SK-MEL-5 (cell line): ENCODE measurements around the gene MCMBP. TPM values are rescaled to one million over a fixed set of nuclear protein-coding genes. Genes with fewer than 3 reads are reported as not detected.
"Not testable (repeated sequence)": the region's sequence is repeated elsewhere in the genome, so short reads cannot be mapped to it uniquely, and the experiment has no call there.

Source experiments
- DNase-seq: peaks from one replicate; pipeline ENCODE4 v3.0.0-alpha.2; 2016; ENCODE audit warnings: low read depth, low spot score
- in situ Hi-C: cut with HindIII; loops from 2 replicates; pipeline ENCODE4 v1.10.0; 2016; ENCODE audit warnings: low sequenced_read_pairs, high pct_unique_total_duplicates, low pct_unique_long_range_greater_than_20kb
- total RNA-seq: library from RNA; depleted of rRNA; stranded (reverse); fragments of >200 nt; shearing (Covaris generic); gene quantifications from 2 replicates; pipeline ENCODE4 v1.2.3, GENCODE V29; 2014

Gene MCMBP
- total RNA-seq, 1 experiment from 2014 or later: 41.1 TPM

DNA sequence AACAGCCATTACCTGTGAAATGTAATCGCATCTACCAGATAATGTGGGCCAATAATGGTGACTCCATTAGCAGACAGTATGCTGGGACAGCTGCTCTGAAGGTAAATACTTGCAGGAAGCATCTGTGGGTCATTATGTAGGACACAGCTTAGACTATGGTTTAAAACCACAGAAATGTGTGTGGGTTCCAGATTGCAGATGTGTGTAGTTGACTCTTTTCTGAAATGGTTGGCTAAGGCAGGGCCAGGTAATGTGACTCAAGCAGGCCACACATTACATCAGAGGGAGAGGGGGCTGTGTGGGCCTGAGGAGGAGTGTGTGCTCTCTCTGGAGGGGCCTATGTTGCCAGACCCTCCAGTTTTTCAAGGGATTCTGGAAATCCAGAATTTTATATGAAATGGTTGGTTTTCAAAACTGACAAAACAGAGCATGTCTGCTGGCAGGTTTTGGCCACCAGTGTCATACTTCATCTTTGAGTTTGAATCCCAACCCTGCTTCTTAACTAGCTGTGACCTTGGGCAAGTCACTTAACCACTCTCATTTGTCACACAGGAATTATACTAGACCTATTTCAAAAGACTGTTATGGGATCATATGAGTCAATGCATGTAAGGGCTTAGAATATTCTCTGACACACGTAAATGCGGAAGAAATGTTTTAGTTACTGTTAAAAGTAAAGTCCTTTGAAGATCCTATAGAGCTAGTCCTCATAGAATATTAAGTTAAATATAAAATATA lies 64.5 kb downstream of the MCMBP start:
- no peak for DNase-seq
- in situ Hi-C loops: no loop called here

DNA sequence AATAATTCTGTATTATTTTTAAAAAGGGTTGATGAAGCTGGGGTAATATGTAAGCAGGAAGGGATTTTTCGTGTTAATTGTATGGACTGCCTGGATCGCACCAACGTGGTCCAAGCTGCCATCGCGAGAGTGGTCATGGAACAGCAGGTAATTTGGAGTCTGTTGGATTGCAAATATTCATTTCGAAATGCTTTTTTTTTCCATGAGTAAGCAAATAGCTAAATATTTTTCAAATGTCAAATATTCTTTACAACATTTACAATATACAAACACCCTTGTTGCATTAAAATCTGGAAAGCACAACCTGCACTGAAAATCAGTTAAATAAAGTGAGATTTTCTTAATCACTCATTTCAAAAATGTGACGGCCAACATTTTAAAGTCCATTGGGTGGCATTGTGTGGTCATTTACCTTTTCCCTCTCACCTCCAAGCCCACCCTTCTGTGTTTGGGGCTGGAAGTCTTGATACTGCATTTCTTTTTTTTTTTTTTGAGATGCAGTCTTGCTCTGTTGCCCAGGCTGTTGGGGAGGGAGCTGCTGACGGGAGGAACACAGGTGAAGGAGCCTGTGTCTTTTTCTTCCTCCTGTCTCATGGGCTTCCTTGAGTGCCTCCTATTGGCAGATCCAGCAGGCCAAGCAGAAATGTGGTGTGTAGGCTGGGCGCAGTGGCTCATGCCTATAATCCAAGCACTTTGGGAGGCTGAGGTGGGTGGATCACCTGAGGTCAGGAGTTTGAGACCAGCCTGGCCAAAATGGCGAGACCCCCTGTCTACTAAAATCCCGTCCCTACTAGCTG lies 66.1 kb downstream of the MCMBP start:
- no peak for DNase-seq
- in situ Hi-C loops: no loop called here

DNA sequence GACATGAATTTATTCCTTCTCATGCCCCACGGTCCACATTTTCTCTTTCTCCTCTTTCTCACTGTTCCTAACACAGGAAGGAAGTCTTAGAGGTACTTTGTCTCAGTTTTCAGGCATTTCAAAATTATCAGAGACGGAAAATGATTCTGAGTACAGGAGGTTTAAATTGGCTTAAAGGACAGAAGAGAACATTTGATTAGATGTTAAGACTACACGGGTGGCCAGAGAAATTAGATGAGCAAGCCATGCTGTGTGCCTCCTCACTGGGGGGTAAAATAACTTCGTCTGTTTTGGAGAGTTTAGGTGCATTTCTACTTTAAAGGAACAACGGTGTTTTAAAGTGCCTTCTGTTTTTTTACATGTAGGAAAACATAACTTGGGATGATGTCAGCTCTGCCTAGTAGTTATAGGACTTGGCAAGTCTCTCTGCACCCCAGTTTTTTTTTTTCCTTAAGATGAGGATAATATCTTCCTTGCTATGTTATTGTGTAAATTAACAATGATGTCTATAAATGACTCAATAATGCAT lies 66.9 kb downstream of the MCMBP start:
- no peak for DNase-seq
- in situ Hi-C loops: no loop called here

DNA sequence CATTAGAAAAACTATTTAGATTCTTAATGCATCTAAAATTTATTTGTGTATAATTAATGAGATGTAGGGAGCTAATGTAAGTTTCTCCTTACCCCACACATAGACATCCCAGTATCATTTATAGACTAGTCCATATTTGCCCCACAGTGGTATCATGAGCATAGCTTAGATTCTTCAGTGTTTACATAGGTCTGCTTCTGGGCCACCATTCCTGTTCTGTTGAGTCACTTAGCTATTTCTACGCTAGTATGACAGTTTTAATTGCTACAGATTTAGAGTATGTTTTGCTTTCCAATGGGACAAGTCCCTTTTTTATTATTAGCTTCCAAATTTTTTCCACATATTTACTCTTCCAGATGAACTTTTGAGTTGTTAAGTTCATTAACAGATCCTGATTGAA lies 69.4 kb downstream of the MCMBP start:
- no peak for DNase-seq
- in situ Hi-C loops: no loop called here

DNA sequence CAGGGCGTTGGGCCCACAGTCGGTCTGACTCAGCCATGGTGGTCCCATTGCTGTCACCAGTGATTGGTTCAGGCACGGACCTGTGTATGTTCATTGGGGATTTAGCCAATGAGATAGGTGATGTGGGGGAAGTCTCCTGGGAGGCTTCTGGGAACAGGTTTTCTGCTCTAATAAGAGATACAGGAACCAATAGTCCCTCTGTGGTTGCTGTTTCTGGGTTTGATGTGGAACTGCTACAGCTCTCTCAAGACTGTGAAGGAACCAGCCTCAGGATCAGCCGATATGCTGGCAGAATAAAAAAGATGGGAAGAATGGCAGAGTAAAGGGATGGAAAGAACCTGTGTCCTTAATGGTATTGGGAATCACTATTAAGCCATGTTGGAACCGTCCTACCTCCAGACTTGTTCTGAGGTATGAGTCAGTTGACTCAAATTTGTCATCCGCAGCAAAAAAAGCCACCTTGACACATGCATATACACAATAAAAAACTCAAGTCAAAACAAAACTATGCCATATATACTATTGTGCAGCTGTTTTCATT lies 70.6 kb downstream of the MCMBP start:
- no peak for DNase-seq
- in situ Hi-C loops: no loop called here

DNA sequence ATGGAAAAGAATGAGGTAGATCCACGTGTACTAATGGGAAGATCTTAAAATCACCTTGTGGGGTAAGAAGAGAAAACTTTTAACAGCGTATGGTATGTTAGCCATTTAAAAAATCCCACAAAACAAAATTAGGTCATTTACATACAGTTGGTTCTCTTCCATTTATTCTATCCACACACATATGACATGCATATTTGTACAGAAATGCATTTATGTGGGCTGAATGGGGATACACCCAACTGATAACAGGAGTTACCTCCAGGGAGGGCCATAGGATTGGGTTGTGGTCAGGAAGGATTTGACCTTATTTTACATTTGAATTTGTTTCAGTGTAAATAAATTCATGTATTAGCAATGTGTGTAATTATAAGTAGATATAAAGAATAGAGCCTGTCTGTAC lies 71.5 kb downstream of the MCMBP start:
- in situ Hi-C loops: no loop called here

DNA sequence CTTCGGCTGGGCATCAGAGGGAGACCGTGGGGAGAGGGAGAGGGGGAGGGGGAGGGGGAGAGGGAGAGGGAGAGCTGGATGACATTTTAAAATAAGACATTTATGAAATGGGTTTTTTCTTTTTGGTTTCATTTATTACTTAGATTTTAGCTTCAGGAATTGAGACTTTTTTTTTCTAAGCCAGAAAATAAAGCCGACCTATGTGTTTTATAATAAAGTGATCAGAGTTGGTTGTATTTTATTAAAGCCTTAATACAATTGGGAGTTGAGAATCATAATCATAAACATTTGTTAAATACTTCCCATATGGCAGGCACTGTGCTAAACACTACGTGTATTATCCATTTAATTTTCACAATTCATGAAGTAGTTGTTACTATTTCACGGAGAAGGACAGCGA lies 76.6 kb downstream of the MCMBP start:
- in situ Hi-C loops: no loop called here
- no peak for DNase-seq

More for the DNA sequence above, 71.5 kb downstream of the MCMBP start:
- no peak for DNase-seq

DNA sequence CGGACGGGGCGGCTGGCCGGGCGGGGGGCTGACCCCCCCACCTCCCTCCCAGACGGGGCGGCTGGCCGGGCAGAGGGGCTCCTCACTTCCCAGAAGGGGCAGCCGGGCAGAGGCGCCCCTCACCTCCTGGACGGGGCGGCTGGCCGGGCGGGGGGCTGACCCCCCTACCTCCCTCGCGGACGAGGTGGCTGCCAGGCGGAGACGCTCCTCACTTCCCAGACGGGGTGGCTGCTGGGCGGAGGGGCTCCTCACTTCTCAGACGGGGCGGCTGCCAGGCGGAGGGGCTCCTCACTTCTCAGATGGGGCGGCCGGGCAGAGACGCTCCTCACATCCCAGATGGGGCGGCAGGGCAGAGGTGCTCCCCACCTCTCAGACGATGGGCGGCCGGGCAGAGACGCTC lies 77.5 kb downstream of the MCMBP start:
- DNase-seq, in situ Hi-C loops: not testable (repeated sequence)

DNA sequence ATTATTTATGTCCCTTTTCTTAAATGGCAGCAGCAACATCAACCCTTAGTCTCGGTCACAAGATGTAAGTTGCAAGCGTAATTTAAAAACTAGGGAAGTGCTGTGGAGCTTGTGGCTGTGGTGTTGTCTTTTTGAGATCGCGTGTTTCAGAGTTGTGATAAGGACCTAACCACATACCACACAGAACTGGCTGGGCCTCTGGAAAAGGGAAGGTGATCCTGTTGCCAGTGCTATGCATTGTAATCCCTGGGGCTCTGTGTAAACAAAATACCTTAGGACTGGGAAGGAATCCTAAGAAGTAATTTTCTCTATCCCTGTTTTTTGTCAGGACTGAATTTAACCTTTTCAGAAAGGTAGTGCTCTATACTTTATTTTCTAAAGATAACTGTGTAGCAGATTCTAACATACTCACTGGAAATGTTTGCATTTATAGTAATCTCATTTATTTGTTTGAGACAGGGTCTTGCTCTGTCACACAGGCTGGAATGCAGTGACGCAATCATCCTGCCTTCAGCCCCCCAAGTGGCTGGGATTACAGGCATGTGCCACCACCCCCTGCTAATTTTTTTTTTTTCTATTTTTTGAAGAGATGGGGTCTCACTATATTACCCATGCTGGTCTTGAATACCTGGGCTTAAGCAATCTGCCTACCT lies 86.4 kb downstream of the MCMBP start:
- in situ Hi-C loops: no loop called here
- DNase-seq: peak; percentile 49

DNA sequence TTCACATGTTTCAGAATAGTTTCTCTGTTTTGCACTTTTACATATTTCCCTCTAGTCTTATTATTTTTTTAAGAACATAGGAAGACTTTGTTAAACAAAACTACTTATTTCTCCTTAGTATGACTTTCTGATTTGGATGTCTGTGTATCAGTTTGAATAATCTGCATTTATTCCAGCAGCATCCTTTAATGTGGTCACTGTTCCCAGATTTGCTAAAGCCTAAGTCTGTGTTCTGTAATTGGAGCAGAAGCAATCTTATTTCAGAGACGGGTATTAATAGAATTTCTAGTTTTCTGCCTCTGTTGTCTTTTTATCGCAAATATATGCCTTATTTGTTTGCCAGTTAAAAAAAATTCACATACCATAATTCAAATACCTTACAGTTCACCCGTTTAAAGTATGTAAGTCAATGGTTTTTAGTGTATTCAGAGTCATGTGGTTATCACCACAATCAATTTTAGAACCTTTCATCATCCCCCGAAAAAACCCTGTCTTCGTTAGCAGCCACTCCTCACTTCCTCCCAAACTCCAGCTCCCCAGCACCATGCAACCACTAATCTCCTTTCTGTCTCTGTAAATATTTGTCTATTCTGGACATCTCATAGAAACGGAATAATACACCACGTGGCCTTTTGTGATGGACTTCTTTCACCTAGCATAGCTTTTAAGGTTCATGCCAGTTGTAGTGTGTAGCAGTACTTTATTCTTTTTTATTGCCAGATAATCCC lies 88.1 kb downstream of the MCMBP start:
- peak; percentile 92 for DNase-seq
- in situ Hi-C loops: no loop called here

DNA sequence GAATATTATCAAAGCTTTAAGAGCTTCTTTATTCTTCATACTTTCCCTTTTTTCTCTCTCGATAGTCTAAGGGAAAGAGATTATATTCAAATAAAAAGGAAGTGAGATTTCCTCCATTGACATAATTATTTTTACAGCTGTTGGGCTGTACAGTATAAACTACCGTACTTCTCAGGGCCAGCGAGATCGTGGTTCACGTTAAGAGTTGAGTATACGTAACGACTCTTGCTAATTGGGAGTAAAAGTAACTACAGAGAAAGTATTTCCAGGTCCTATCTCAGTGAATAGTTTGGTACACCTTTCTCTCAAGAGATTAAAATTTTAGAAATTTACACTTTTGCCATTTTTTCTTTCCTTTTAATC lies 89.0 kb downstream of the MCMBP start:
- no peak for DNase-seq
- in situ Hi-C loops: no loop called here

DNA sequence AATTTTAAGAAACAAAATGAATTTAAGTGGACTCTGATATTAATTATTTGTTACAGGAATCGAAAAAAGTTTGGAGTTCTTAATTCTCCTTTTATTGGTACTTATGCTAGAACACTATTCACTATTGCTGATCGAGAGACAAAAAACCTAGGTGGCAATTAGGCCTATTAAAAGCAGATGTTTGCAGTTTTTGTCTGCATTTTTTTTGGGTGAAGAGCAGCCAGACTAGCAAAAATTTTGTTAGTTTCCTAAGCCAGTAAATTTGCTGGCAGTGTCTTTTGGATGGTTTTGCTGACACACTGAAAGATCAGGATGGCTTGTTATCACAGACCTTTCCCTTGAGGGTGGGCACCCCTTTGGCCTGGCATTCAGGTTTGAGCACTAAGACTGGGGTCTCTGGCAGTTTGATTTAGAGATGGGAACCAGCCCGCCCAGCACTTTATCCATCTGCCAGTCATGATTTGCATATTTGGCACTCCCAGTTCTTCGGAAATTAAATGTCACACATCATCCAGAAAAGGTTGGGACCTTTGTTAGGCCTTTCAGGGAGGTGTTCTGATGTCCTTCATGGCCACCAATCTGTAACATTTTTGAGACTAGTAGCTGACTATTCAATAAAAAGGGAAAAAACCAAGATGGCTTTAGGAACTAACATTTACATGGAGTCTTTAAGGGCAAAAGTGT lies 89.5 kb downstream of the MCMBP start:
- in situ Hi-C loops: no loop called here
- no peak for DNase-seq

DNA sequence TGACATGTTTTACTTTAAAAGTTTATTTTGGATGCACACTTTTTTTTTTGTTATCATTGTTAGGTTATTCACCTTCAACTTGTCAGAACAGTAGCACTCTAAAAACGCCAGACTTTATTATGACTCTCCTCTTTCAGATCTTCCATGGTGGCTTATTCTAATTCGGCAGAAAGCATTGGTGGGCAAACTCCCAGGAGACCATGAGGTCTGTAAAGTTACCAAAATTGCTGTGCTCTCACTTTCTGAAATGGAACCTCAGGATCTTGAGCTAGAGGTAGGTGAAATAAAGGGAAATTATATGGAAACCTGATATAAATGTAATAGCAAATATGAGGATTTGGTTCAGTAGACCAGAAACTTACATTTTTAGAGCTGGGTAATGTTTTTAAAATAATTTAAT lies 91.1 kb downstream of the MCMBP start:
- in situ Hi-C loops: no loop called here
- no peak for DNase-seq

DNA sequence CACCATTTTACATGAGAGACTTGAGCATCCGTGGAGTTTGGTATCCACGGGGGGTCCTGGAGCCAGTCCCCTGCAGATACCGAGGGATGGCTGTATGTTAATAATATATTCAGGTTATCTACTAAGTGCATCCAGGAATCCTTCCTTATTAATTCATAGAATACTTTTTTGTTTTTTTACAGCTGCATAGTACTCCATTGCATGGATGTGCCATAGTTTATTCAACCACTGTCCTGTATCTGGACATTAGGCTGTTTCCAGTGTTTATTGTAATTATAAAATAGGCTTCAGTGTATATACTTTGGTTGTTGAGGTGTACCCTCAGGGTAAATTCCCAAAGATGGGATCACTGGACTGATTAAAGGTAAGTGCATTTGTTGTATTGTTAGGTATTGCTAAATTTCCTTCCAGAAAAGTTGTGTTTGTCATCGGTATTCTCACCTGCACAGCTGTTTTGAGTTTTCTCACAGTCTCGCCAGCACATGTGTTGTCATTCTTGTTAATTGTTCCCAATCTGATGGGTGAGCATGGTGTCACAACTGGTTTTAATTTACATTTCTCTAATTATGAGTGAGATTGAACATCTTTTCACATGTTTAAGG lies 91.7 kb downstream of the MCMBP start:
- in situ Hi-C loops: no loop called here
- no peak for DNase-seq
